Panc1 (cell line): ENCODE results near the gene MOV10. TPM values are rescaled to one million over a fixed set of nuclear protein-coding genes. Genes with fewer than 3 reads are reported as not detected.

Experiments used
- ATAC-seq: fragments of 200-7000 bp; cut with Tn5 transposase; 2 replicates; pipeline ENCODE4 v1.9.1; 2020; ENCODE audit warnings: mild to moderate bottlenecking, moderate library complexity
- BruUV-seq: library from RNA; stranded (reverse); fragments of 400-500 nt; replicated peaks from 2 replicates; lab custom pipeline; 2021; lab: Mats Ljungman, UMichigan
- CTCF ChIA-PET: fragments of 300-600 bp; sonication (Branson Sonifier 250); formaldehyde crosslinking; loops from one replicate; lab custom pipeline; 2022; ENCODE audit warnings: antibody characterized with exemption; lab: Charles Lee
- POLR2A ChIA-PET: fragments of 300-600 bp; sonication (Branson Sonifier 250); formaldehyde crosslinking; loops from one replicate; lab custom pipeline; 2022; ENCODE audit warnings: antibody characterized with exemption; lab: Charles Lee
- DNase-seq: peaks from one replicate; pipeline ENCODE4 v3.0.0-alpha.2; 2010; ENCODE audit warnings: low read depth, low spot score
- H3K27ac ChIP-seq: 2 replicates; pipeline ENCODE4 v1.5.1; 2011; ENCODE audit warnings: mild to moderate bottlenecking, low read length, inconsistent platforms
- H3K27me3 ChIP-seq: fragments of 200-500 bp; sonication (Bioruptor generic); 2 replicates; pipeline ENCODE4 v1.6.0; 2014; ENCODE audit warnings: low read length, inconsistent platforms; ENCODE audit not compliant: control insufficient read depth, insufficient read depth
- H3K36me3 ChIP-seq: fragments of 200-500 bp; sonication (Bioruptor generic); 2 replicates; pipeline ENCODE4 v1.5.1; 2014; ENCODE audit warnings: inconsistent platforms, mild to moderate bottlenecking, low read length, moderate library complexity; ENCODE audit not compliant: control insufficient read depth, insufficient read depth
- H3K4me1 ChIP-seq: 2 replicates; pipeline ENCODE4 v1.5.1; 2011; ENCODE audit warnings: inconsistent platforms, mild to moderate bottlenecking, low read length, moderate library complexity; ENCODE audit not compliant: control insufficient read depth, insufficient read depth
- H3K4me3 ChIP-seq, 2 experiments: 2 replicates each; pipeline ENCODE4 v1.5.1; 2011 to 2012; ENCODE audit warnings: low read depth in 2 of 2, low read length in 2 of 2, mild to moderate bottlenecking in 2 of 2, inconsistent platforms in 1 of 2, moderate library complexity in 1 of 2
- H3K9me3 ChIP-seq: fragments of 200-500 bp; sonication (Bioruptor generic); 2 replicates; pipeline ENCODE4 v1.5.1; 2014; ENCODE audit warnings: low read depth, mild to moderate bottlenecking, inconsistent platforms, low read length, moderate library complexity; ENCODE audit not compliant: control insufficient read depth, insufficient read depth
- POLR2AphosphoS5 ChIP-seq: IDR thresholded peaks from 2 replicates; pipeline ENCODE4 v1.6.1; 2012; ENCODE audit warnings: mild to moderate bottlenecking, low read depth, low read length, moderate library complexity
- SIN3A ChIP-seq: IDR thresholded peaks from 2 replicates; pipeline ENCODE4 v1.6.1; 2012; ENCODE audit warnings: low read depth, mild to moderate bottlenecking, low read length, moderate library complexity, borderline replicate concordance; ENCODE audit not compliant: insufficient read depth
- TCF7L2 ChIP-seq: IDR thresholded peaks from 2 replicates; pipeline ENCODE4 v1.6.1; 2011; ENCODE audit warnings: mild to moderate bottlenecking, low read depth, low read length, inconsistent platforms
- in situ Hi-C: cut with HindIII; loops from 2 replicates; pipeline ENCODE4 v1.10.0; 2016; ENCODE audit warnings: low sequenced_read_pairs, low pct_unique_long_range_greater_than_20kb
- intact Hi-C: fragments of 100-400 bp; cut with micrococcal nuclease; formaldehyde crosslinking; loops from one replicate; pipeline ENCODE4 v1.10.0; 2022; ENCODE audit not compliant: unreplicated experiment
- total RNA-seq: library from RNA; stranded (reverse); gene quantifications from one replicate; pipeline ENCODE4 v1.2.1, GENCODE V29; 2021; ENCODE audit not compliant: unreplicated experiment
- TF ChIP-seq, protein P1 (sequence below), 2 experiments: IDR thresholded peaks; 2 replicates each; pipeline ENCODE4 v1.6.1; 2011 to 2012; ENCODE audit warnings: low read depth in 2 of 2, control low read depth in 1 of 2, low read length in 1 of 2, mild to moderate bottlenecking in 1 of 2, moderate library complexity in 1 of 2; ENCODE audit not compliant: insufficient read depth in 1 of 2
- TF ChIP-seq, protein P2 (sequence below): fragments of 450-650 bp; IDR thresholded peaks from 2 replicates; pipeline ENCODE4 v1.5.1; 2017; ENCODE audit warnings: mild to moderate bottlenecking

Gene MOV10
- total RNA-seq, 1 experiment from 2014 or later = 106 TPM

DNA sequence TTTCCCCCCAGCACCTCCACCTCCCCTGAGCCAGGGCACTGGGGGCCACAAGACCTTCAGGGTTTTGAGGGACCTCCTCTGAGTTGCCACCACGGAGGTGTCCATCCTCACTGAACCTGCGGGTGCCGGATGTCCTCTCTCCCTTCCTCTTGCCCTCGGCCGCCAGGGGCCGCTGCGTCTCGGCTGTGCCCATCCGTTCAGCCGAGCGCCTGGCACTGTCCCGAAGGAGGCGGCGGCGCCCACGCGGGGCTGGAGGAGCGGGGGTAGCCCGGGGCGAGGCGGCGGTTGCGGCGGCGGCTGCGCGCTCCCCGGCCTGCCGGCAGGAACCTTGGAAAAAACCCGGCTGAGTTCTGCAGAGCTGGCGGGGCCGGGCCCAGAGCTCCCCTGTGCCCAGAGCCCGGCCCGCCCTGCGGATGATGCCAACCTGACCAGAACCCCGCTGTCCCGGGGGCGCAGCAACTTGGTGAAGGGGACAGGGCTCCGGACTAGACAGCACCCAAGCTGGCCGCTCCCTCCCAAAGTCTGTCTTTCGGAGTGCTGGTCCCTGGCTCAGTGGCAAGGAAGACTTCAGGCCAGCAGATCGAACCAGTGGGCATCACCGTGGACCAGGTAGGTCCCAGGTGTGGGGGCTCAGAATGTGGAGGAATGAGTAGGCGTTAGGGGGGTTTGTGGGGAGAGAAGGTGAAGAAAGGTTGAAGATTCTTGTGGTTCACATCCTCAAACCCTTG lies 44.4 kb downstream of the MOV10 start:
- TF ChIP-seq SIN3A = no peak
- TF ChIP-seq POLR2AphosphoS5 = no peak
- TF ChIP-seq, protein P1, sequence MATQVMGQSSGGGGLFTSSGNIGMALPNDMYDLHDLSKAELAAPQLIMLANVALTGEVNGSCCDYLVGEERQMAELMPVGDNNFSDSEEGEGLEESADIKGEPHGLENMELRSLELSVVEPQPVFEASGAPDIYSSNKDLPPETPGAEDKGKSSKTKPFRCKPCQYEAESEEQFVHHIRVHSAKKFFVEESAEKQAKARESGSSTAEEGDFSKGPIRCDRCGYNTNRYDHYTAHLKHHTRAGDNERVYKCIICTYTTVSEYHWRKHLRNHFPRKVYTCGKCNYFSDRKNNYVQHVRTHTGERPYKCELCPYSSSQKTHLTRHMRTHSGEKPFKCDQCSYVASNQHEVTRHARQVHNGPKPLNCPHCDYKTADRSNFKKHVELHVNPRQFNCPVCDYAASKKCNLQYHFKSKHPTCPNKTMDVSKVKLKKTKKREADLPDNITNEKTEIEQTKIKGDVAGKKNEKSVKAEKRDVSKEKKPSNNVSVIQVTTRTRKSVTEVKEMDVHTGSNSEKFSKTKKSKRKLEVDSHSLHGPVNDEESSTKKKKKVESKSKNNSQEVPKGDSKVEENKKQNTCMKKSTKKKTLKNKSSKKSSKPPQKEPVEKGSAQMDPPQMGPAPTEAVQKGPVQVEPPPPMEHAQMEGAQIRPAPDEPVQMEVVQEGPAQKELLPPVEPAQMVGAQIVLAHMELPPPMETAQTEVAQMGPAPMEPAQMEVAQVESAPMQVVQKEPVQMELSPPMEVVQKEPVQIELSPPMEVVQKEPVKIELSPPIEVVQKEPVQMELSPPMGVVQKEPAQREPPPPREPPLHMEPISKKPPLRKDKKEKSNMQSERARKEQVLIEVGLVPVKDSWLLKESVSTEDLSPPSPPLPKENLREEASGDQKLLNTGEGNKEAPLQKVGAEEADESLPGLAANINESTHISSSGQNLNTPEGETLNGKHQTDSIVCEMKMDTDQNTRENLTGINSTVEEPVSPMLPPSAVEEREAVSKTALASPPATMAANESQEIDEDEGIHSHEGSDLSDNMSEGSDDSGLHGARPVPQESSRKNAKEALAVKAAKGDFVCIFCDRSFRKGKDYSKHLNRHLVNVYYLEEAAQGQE (IDR thresholded peaks at IDR 0.05; ENCODE audit: insufficient read depth in 1 of 2, low read depth in 2 of 2, low read length in 1 of 2) = no peak
- TF ChIP-seq TCF7L2 = no peak
- TF ChIP-seq, protein P2, sequence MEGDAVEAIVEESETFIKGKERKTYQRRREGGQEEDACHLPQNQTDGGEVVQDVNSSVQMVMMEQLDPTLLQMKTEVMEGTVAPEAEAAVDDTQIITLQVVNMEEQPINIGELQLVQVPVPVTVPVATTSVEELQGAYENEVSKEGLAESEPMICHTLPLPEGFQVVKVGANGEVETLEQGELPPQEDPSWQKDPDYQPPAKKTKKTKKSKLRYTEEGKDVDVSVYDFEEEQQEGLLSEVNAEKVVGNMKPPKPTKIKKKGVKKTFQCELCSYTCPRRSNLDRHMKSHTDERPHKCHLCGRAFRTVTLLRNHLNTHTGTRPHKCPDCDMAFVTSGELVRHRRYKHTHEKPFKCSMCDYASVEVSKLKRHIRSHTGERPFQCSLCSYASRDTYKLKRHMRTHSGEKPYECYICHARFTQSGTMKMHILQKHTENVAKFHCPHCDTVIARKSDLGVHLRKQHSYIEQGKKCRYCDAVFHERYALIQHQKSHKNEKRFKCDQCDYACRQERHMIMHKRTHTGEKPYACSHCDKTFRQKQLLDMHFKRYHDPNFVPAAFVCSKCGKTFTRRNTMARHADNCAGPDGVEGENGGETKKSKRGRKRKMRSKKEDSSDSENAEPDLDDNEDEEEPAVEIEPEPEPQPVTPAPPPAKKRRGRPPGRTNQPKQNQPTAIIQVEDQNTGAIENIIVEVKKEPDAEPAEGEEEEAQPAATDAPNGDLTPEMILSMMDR = peak; percentile 90
- POLR2A ChIA-PET = no interaction called here
- in situ Hi-C loops (no loop called here), intact Hi-C loops (loop anchor here (5.0 kb wide), 1 partner anchor 323 kb away; no protein-coding TSS in a partner anchor)
- Histone ChIP-seq H3K4me3 (no peak overlapping the region; a peak in 1 of 4 replicates), H3K4me1 (no peaks in the 10 kb centered on the region; the same call in 1 of the 2 replicates), H3K36me3 (no peaks in the 10 kb centered on the region), H3K27ac (no peak overlapping the region), H3K27me3 (no peaks in the 10 kb centered on the region), H3K9me3 (no peaks in the 10 kb centered on the region)
- no TSS peak for BruUV-seq
- DNase-seq (no peak), ATAC-seq (peak; percentile 68)
- CTCF ChIA-PET = interaction anchor here (0.6 to 1.0 kb wide), 5 partner anchors 36 to 328 kb away, joined by 3 to 8 read pairs (median 4); no protein-coding TSS in a partner anchor

DNA sequence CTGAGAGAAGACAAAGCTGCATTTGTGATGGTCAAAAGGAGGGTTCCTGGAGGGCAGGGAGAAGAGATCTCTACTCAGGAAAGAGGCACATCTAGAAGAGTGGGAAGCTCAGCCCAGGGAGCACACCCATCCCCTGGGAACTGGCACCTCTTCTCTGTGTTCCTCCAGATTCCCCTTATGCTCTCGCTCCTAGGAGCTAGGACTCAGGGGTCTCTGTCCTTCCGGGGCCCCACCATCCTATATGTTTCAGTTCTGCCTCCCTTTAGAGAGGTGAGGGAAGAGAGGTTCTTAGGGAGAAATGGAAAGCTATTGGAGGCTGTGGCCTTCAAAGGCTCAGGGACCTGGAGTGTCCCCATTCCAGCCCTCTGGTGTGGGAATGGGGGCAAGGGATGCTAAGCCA lies 45.2 kb downstream of the MOV10 start:
- Histone ChIP-seq H3K4me1 (no peaks in the 10 kb centered on the region), H3K27me3 (no peaks in the 10 kb centered on the region), H3K9me3 (no peaks in the 10 kb centered on the region), H3K36me3 (no peaks in the 10 kb centered on the region), H3K4me3 (no peak overlapping the region), H3K27ac (no peak overlapping the region)
- BruUV-seq = no TSS peak
- ChIA-PET CTCF (interaction anchor here (0.6 to 0.9 kb wide), 4 partner anchors 84 to 466 kb away, joined by 3 to 4 read pairs (median 4); no protein-coding TSS in a partner anchor), POLR2A (no interaction called here)
- TF ChIP-seq TCF7L2 (no peak), POLR2AphosphoS5 (no peak), SIN3A (no peak)
- TF ChIP-seq, protein P2 = no peak
- TF ChIP-seq, protein P1 (IDR thresholded peaks at IDR 0.05; ENCODE audit: insufficient read depth in 1 of 2, low read depth in 2 of 2, low read length in 1 of 2) = no peak
- DNase-seq (no peak), ATAC-seq (no peak)
- in situ Hi-C loops = no loop called here
- intact Hi-C loops = loop anchor here (5.0 kb wide), 1 partner anchor 323 kb away; no protein-coding TSS in a partner anchor
